ENCODE data around the gene TTC39B.

GRCh38 chr9:15153961-15154360 is 153.1 kb downstream of the TTC39B start:
- TF ChIP-seq POLR2AphosphoS5 (IDR thresholded peaks at IDR 0.05), result no peak
- TF ChIP-seq POLR2A (IDR thresholded peaks at IDR 0.05), result no peak
